ENCODE data around the gene TNFRSF1A.
A peak's percentile ranks its signal among the peaks of the same experiment; 100 is the strongest.

GRCh38 chr12:6335451-6336078 is 6.3 kb downstream of the TNFRSF1A start:
- TF ChIP-seq CTCF (IDR thresholded peaks at IDR 0.05 in 8 of 11, conservative IDR thresholded peaks at IDR 0.05 in 3 of 11) (peak in 10 of 11 experiments; percentile 38 to 74 (median 58)), POLR2A (IDR thresholded peaks at IDR 0.05) (no peak)

Data from spleen (tissue), 7 donors.